ENCODE measurements around the gene ATP6AP1.

DNA sequence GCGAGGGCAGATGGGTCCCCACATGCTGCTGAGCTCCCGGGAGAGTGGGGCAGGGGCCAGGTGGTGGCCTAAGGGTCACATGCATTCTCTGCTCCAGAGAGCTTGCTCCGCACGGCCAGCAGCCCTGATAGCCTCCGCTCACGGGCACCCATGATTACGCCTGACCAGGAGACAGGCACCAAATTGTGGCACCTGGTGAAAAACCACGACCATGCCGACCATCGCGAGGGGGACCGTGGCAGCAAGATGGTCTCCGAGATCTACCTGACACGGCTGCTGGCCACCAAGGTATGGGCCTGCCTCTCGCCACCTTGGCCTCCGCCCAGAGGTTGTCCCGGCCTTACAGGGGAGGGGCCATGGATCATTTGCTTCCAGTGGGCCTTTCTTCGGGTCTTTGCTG, 41.4 kb downstream of the ATP6AP1 start:
- TF ChIP-seq EZH2 (IDR thresholded peaks at IDR 0.05; ENCODE audit: low read length, missing control alignments), result no peak
- TF ChIP-seq CTCF (conservative IDR thresholded peaks at IDR 0.05 in 1 of 2, IDR thresholded peaks at IDR 0.05 in 1 of 2; ENCODE audit: low read depth in 1 of 2, low read length in 2 of 2), result no peak
